WTC11 (cell line): Measurements from ENCODE around the gene HRH1.

ENCODE experiments used
- CBFB ChIP-seq: sonication (generic); formaldehyde crosslinking; IDR thresholded peaks from 2 replicates; pipeline ENCODE4 v1.8.1; 2022; ENCODE audit warnings: mild to moderate bottlenecking, low read depth, missing genetic modification reagents
- CREM ChIP-seq: sonication (generic); formaldehyde crosslinking; IDR thresholded peaks from 2 replicates; pipeline ENCODE4 v1.8.1; 2022; ENCODE audit warnings: mild to moderate bottlenecking, missing genetic modification reagents, moderate library complexity
- FOXP1 ChIP-seq: sonication (generic); formaldehyde crosslinking; IDR thresholded peaks from 2 replicates; pipeline ENCODE4 v1.8.0; 2022; ENCODE audit warnings: missing genetic modification reagents, mild to moderate bottlenecking, moderate library complexity, borderline replicate concordance
- JAZF1 ChIP-seq: fragments of 250-450 bp; sonication (Bioruptor Pico); IDR thresholded peaks from 2 replicates; pipeline ENCODE4 v1.9.0; 2021; ENCODE audit warnings: moderate library complexity, mild to moderate bottlenecking, inconsistent platforms
- NR1H2 ChIP-seq: sonication (generic); formaldehyde crosslinking; IDR thresholded peaks from 2 replicates; pipeline ENCODE4 v1.9.0; 2021; ENCODE audit warnings: mild to moderate bottlenecking, moderate library complexity, missing genetic modification reagents
- NR3C1 ChIP-seq: sonication (generic); formaldehyde crosslinking; conservative IDR thresholded peaks from 2 replicates; pipeline ENCODE4 v1.8.1; 2023; ENCODE audit warnings: low read depth, mild to moderate bottlenecking, missing genetic modification reagents
- TEAD4 ChIP-seq: sonication (generic); formaldehyde crosslinking; IDR thresholded peaks from 2 replicates; pipeline ENCODE4 v1.8.0; 2022; ENCODE audit warnings: mild to moderate bottlenecking, missing genetic modification reagents
- TF ChIP-seq, protein P1 (sequence below): fragments of 200-600 bp; IDR thresholded peaks from 2 replicates; pipeline ENCODE4 v1.8.0; 2022; ENCODE audit warnings: antibody characterized with exemption
- TF ChIP-seq, protein P2 (sequence below): sonication (generic); formaldehyde crosslinking; IDR thresholded peaks from 2 replicates; pipeline ENCODE4 v1.8.0; 2022; ENCODE audit warnings: mild to moderate bottlenecking, missing genetic modification reagents
- TF ChIP-seq, protein P3 (sequence below): sonication (generic); formaldehyde crosslinking; IDR thresholded peaks from 2 replicates; pipeline ENCODE4 v1.8.0; 2023; ENCODE audit warnings: missing genetic modification reagents

DNA sequence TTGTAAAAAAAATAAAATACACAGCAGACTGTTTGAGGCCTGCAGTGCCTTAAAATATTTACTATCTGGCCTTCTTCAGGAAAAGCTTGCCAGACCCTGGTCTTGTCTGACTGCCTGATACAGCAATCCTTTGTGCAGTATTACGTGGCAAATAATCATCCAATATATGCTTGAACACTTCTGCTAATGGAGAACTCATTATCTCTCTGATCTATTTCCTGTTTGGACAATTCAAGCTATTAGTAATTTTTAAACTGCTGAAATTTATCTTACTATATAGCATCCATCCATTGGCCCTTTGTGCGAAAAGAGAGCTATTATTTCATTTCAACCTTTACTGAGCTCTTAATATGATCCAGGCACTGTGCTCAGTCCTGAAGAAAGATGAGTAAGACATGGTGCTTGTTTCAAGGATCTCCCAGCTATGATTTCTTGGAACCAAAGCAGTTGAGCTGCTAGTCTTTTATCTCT is 133.8 kb downstream of the HRH1 start:
- TF ChIP-seq, protein P1, sequence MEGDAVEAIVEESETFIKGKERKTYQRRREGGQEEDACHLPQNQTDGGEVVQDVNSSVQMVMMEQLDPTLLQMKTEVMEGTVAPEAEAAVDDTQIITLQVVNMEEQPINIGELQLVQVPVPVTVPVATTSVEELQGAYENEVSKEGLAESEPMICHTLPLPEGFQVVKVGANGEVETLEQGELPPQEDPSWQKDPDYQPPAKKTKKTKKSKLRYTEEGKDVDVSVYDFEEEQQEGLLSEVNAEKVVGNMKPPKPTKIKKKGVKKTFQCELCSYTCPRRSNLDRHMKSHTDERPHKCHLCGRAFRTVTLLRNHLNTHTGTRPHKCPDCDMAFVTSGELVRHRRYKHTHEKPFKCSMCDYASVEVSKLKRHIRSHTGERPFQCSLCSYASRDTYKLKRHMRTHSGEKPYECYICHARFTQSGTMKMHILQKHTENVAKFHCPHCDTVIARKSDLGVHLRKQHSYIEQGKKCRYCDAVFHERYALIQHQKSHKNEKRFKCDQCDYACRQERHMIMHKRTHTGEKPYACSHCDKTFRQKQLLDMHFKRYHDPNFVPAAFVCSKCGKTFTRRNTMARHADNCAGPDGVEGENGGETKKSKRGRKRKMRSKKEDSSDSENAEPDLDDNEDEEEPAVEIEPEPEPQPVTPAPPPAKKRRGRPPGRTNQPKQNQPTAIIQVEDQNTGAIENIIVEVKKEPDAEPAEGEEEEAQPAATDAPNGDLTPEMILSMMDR, result no peak
- TF ChIP-seq, protein P2, sequence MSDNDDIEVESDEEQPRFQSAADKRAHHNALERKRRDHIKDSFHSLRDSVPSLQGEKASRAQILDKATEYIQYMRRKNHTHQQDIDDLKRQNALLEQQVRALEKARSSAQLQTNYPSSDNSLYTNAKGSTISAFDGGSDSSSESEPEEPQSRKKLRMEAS (CRISPR knock-in tag), result no peak
- no peak for TF ChIP-seq CBFB (CRISPR knock-in tag)
- TF ChIP-seq JAZF1 (CRISPR knock-in tag), result no peak
- TF ChIP-seq NR1H2 (CRISPR knock-in tag), result no peak
- TF ChIP-seq TEAD4 (CRISPR knock-in tag), result no peak
- TF ChIP-seq, protein P3, sequence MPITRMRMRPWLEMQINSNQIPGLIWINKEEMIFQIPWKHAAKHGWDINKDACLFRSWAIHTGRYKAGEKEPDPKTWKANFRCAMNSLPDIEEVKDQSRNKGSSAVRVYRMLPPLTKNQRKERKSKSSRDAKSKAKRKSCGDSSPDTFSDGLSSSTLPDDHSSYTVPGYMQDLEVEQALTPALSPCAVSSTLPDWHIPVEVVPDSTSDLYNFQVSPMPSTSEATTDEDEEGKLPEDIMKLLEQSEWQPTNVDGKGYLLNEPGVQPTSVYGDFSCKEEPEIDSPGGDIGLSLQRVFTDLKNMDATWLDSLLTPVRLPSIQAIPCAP (CRISPR knock-in tag), result no peak
- TF ChIP-seq FOXP1, result no peak
- TF ChIP-seq CREM, result no peak
- TF ChIP-seq NR3C1 (CRISPR knock-in tag), result no peak
